ENCODE measurements around the gene PRPF8. TPM values are rescaled to one million over a fixed set of nuclear protein-coding genes. Genes with fewer than 3 reads are reported as not detected.

PRPF8 gene
- total and polyA plus RNA-seq, 2 donors (not counting 1 experiment from before 2014, with no cell fraction given), result 177 to 423 TPM

- H3K27me3 Mint-ChIP-seq, result peaks cover 61% of the 10 kb centered on the region
- TF ChIP-seq CTCF (IDR thresholded peaks at IDR 0.05), result no peak
- TF ChIP-seq EZH2 (IDR thresholded peaks at IDR 0.05; ENCODE audit: borderline replicate concordance, insufficient read depth, low read depth, low read length, poor library complexity, severe bottlenecking), result no peak
- no peak within 1 kb of the TSS for H3K27ac Mint-ChIP-seq
- Histone ChIP-seq H3K9me3 (ENCODE audit: control extremely low read depth in 1 of 3, control insufficient read depth in 2 of 3, insufficient read depth in 1 of 3, low read length in 2 of 3) (peaks cover 0 to 13% (median 0%) of the 10 kb centered on the region in 3 donors), H4K20me1 (ENCODE audit: control insufficient read depth, insufficient read depth, low read length, poor library complexity, severe bottlenecking) (peaks cover 10% of the 10 kb centered on the region), H3K9ac (ENCODE audit: low read length) (peak within 1 kb of the TSS; percentile 62), H3K4me3 (ENCODE audit: control extremely low read depth in 1 of 5, extremely low read depth in 1 of 5, insufficient read depth in 1 of 5, low read depth in 2 of 5, low read length in 4 of 5) (peak within 1 kb of the TSS in 4 of 5 experiments; percentile 19 to 64 (median 47)), H3K27ac (ENCODE audit: low read length in 2 of 2) (no peak within 1 kb of the TSS), H3K27me3 (replicated peaks in 1 of 4; ENCODE audit: control extremely low read depth in 1 of 4, control insufficient read depth in 3 of 4, insufficient read depth in 4 of 4, low read length in 3 of 4) (peaks cover 0 to 73% (median 28%) of the 10 kb centered on the region in 4 experiments), H2AFZ (ENCODE audit: insufficient read depth, low read depth, low read length, poor library complexity, severe bottlenecking) (peak within 1 kb of the TSS; percentile 71), H3K4me2 (replicated peaks; ENCODE audit: low read depth, low read length, poor library complexity, severe bottlenecking) (peak within 1 kb of the TSS; percentile 98), H3K79me2 (ENCODE audit: control insufficient read depth, insufficient read depth, low read length) (no peaks in the 10 kb centered on the region), H3K36me3 (replicated peaks in 1 of 2; ENCODE audit: control extremely low read depth in 1 of 2, control insufficient read depth in 1 of 2, extremely low read depth in 1 of 2, insufficient read depth in 2 of 2, low read length in 1 of 2) (no peaks in the 10 kb centered on the region), H3K4me1 (ENCODE audit: control insufficient read depth in 2 of 2, insufficient read depth in 2 of 2, low read length in 2 of 2) (peaks cover 27 to 28% of the 10 kb centered on the region in 2 donors)
- 1% methylated on average over 83 of the region's 83 CpGs for WGBS (ENCODE audit: insufficient coverage)
- peak; percentile 40 for ATAC-seq (ENCODE audit: low read depth)
- H3K9me3 Mint-ChIP-seq (ENCODE audit: insufficient read depth), result no peaks in the 10 kb centered on the region
- peak; percentile 47 for DNase-seq
- CTCF ChIA-PET, result interaction anchor here (1.3 to 1.6 kb wide), 2 partner anchors 41 to 74 kb away, joined by 3 read pairs; no protein-coding TSS in a partner anchor
- H3K4me1 Mint-ChIP-seq, result peaks cover 15% of the 10 kb centered on the region
- intact Hi-C loops (cut with micrococcal nuclease), result no loop called here
- H3K4me3 Mint-ChIP-seq, result peak within 1 kb of the TSS; percentile 67
- POLR2A ChIA-PET, result no interaction called here
Observed at GRCh38 chr17:1709971-1710806, 25.5 kb upstream of the PRPF8 start, which contains the start of gene TLCD2. Gene TLCD2 (minus strand): TSS chr17:1710377. CDS start chr17:1710242, 135 bp downstream.

Data from B cell (primary cell).